Measurements from ENCODE around the gene CLDN5.

Gene CLDN5

DNA sequence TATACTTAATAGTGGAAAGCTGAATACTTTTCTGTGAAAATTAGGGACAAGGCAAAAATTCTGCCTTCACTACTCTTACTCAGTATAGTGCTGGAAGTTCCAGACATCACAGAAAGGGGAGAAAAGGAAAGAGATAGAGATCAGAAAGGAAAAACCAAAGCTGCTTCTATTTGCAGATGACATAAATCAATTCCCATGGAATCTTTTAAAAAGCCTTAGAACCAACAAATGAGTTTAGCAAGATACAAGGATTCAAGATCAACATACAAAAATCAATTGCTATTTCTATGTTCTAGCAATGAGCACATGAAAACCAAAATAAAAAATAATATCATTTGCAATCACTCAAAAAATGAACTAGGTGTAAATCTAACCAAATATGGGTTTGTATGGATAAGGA lies 16.2 kb upstream of the CLDN5 start:
- TF ChIP-seq SIN3A (IDR thresholded peaks at IDR 0.05; ENCODE audit: borderline replicate concordance, insufficient read depth, low read length) (no peak), POLR2AphosphoS5 (IDR thresholded peaks at IDR 0.05; ENCODE audit: low read depth, low read length) (no peak), TAF1 (IDR thresholded peaks at IDR 0.05; ENCODE audit: borderline replicate concordance, insufficient read depth, low read length) (no peak), FOXP2 (optimal IDR thresholded peaks at IDR 0.05; ENCODE audit: borderline replicate concordance, extremely low read depth, extremely low read length, insufficient read depth) (no peak)
- TF ChIP-seq, protein P1, sequence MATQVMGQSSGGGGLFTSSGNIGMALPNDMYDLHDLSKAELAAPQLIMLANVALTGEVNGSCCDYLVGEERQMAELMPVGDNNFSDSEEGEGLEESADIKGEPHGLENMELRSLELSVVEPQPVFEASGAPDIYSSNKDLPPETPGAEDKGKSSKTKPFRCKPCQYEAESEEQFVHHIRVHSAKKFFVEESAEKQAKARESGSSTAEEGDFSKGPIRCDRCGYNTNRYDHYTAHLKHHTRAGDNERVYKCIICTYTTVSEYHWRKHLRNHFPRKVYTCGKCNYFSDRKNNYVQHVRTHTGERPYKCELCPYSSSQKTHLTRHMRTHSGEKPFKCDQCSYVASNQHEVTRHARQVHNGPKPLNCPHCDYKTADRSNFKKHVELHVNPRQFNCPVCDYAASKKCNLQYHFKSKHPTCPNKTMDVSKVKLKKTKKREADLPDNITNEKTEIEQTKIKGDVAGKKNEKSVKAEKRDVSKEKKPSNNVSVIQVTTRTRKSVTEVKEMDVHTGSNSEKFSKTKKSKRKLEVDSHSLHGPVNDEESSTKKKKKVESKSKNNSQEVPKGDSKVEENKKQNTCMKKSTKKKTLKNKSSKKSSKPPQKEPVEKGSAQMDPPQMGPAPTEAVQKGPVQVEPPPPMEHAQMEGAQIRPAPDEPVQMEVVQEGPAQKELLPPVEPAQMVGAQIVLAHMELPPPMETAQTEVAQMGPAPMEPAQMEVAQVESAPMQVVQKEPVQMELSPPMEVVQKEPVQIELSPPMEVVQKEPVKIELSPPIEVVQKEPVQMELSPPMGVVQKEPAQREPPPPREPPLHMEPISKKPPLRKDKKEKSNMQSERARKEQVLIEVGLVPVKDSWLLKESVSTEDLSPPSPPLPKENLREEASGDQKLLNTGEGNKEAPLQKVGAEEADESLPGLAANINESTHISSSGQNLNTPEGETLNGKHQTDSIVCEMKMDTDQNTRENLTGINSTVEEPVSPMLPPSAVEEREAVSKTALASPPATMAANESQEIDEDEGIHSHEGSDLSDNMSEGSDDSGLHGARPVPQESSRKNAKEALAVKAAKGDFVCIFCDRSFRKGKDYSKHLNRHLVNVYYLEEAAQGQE (IDR thresholded peaks at IDR 0.05; ENCODE audit: insufficient read depth in 1 of 2, low read depth in 2 of 2, low read length in 2 of 2): no peak

DNA sequence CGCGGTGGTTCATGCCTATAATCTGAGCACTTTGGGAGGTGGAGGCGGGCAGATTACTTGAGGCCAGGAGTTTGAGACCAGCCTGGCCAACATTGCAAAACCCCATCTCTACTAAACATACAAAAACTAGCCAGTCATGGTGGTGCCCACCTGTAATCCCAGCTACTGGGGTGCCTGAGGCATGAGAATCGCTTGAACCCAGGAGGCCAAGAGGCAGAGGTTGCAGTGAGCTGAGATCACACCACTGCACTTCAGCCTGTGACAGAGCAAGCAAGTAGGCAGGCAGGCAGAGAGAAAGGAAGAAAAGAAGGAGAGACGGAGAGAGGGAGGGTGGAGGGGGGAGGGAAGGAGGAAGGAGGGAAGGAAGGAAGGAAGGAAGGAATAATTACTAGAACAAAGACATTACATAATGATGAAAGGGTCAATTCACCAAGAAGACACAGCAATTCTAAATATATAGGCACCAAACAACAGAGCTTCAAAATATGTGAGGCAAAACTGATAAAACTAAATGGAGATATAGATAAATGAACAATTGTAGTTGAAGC lies 13.8 kb upstream of the CLDN5 start:
- TF ChIP-seq, protein P1 (IDR thresholded peaks at IDR 0.05; ENCODE audit: insufficient read depth in 1 of 2, low read depth in 2 of 2, low read length in 2 of 2): no peak
- no peak for TF ChIP-seq FOXP2 (optimal IDR thresholded peaks at IDR 0.05; ENCODE audit: borderline replicate concordance, extremely low read depth, extremely low read length, insufficient read depth)
- TF ChIP-seq TAF1 (IDR thresholded peaks at IDR 0.05; ENCODE audit: borderline replicate concordance, insufficient read depth, low read length): no peak
- no peak for TF ChIP-seq POLR2AphosphoS5 (IDR thresholded peaks at IDR 0.05; ENCODE audit: low read depth, low read length)
- TF ChIP-seq SIN3A (IDR thresholded peaks at IDR 0.05; ENCODE audit: borderline replicate concordance, insufficient read depth, low read length): no peak

DNA sequence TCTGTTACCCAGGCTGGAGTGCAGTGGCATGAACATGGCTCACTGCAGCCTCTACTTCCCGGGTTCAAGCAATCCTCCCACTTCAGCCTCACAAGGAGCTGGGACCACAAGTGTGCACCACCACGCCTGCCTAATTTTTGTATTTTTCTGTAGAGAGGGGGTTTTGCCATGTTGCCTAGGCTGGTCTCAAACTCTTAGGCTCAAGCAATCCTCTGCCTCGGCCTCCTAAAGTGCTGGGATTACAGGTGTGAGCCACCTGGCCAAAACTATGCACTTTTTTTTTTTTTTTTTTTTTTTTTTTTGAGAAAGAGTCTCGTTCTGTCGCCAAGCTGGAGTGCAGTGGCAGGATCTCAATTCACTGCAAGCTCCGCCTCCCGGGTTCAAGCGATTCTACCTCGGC lies 12.4 kb upstream of the CLDN5 start:
- TF ChIP-seq TAF1 (IDR thresholded peaks at IDR 0.05; ENCODE audit: borderline replicate concordance, insufficient read depth, low read length) (no peak), SIN3A (IDR thresholded peaks at IDR 0.05; ENCODE audit: borderline replicate concordance, insufficient read depth, low read length) (no peak), FOXP2 (optimal IDR thresholded peaks at IDR 0.05; ENCODE audit: borderline replicate concordance, extremely low read depth, extremely low read length, insufficient read depth) (no peak), POLR2AphosphoS5 (IDR thresholded peaks at IDR 0.05; ENCODE audit: low read depth, low read length) (no peak)
- TF ChIP-seq, protein P1 (IDR thresholded peaks at IDR 0.05; ENCODE audit: insufficient read depth in 1 of 2, low read depth in 2 of 2, low read length in 2 of 2): no peak

DNA sequence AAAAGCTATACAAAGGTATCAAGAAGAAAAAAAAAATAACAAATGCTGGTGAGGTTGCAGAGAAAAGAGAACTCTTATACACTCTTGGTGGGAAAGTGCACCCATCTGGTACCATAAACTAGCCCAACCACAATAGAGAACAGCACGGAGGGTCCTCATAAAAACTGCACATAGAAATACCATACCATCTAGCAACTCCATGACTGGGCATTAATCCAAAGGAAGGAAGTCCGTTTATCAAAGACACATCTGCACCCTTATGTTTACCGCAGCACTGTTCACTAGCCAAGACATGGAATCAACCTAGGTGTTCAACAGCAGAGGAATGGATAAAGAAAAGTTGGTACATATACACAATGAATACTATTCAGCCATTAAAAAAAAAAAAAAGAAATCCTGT lies 10.8 kb upstream of the CLDN5 start:
- TF ChIP-seq, protein P1 (IDR thresholded peaks at IDR 0.05; ENCODE audit: insufficient read depth in 1 of 2, low read depth in 2 of 2, low read length in 2 of 2): no peak
- TF ChIP-seq SIN3A (IDR thresholded peaks at IDR 0.05; ENCODE audit: borderline replicate concordance, insufficient read depth, low read length) (no peak), TAF1 (IDR thresholded peaks at IDR 0.05; ENCODE audit: borderline replicate concordance, insufficient read depth, low read length) (no peak), POLR2AphosphoS5 (IDR thresholded peaks at IDR 0.05; ENCODE audit: low read depth, low read length) (no peak), FOXP2 (optimal IDR thresholded peaks at IDR 0.05; ENCODE audit: borderline replicate concordance, extremely low read depth, extremely low read length, insufficient read depth) (no peak)

DNA sequence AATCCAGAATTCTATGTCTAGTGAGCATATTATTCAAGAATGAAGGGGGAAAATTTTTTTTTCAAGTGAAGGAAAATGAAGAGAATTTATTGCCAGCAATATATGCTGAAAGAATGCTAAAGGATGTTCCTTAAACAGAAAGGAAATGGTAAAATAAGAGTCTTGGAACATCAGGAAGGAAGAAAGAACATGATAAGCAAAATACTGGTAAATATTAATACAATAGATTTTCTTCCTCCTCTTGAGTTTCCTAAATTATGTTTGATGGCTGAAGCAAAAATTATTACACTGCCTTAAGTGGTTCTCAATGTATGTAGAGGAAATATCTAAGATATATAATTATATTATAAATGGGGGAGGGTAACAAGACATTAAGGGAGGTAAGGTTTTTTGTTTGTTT lies 9.6 kb upstream of the CLDN5 start:
- TF ChIP-seq FOXP2 (optimal IDR thresholded peaks at IDR 0.05; ENCODE audit: borderline replicate concordance, extremely low read depth, extremely low read length, insufficient read depth): no peak
- no peak for TF ChIP-seq SIN3A (IDR thresholded peaks at IDR 0.05; ENCODE audit: borderline replicate concordance, insufficient read depth, low read length)
- TF ChIP-seq, protein P1 (IDR thresholded peaks at IDR 0.05; ENCODE audit: insufficient read depth in 1 of 2, low read depth in 2 of 2, low read length in 2 of 2): no peak
- TF ChIP-seq TAF1 (IDR thresholded peaks at IDR 0.05; ENCODE audit: borderline replicate concordance, insufficient read depth, low read length): no peak
- no peak for TF ChIP-seq POLR2AphosphoS5 (IDR thresholded peaks at IDR 0.05; ENCODE audit: low read depth, low read length)
